ENCODE measurements around the gene ZNF76. TPM values are rescaled to one million over a fixed set of nuclear protein-coding genes. Genes with fewer than 3 reads are reported as not detected.

The ZNF76 gene
- total and polyA plus RNA-seq, 2 of the 13 experiments (the other 11 are each of a cell fraction or from before 2014, with no cell fraction given), result 13.2 to 26.4 TPM

GRCh38 chr6:35259194-35259947 is at the start of gene ZNF76 (continued):
- TF ChIP-seq, protein P1, sequence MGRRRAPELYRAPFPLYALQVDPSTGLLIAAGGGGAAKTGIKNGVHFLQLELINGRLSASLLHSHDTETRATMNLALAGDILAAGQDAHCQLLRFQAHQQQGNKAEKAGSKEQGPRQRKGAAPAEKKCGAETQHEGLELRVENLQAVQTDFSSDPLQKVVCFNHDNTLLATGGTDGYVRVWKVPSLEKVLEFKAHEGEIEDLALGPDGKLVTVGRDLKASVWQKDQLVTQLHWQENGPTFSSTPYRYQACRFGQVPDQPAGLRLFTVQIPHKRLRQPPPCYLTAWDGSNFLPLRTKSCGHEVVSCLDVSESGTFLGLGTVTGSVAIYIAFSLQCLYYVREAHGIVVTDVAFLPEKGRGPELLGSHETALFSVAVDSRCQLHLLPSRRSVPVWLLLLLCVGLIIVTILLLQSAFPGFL (CRISPR knock-in tag; IDR thresholded peaks at IDR 0.05), result no peak
- TF ChIP-seq ZFP36L1 (CRISPR knock-in tag; IDR thresholded peaks at IDR 0.05), result peak; percentile 98
- TF ChIP-seq, protein P2, sequence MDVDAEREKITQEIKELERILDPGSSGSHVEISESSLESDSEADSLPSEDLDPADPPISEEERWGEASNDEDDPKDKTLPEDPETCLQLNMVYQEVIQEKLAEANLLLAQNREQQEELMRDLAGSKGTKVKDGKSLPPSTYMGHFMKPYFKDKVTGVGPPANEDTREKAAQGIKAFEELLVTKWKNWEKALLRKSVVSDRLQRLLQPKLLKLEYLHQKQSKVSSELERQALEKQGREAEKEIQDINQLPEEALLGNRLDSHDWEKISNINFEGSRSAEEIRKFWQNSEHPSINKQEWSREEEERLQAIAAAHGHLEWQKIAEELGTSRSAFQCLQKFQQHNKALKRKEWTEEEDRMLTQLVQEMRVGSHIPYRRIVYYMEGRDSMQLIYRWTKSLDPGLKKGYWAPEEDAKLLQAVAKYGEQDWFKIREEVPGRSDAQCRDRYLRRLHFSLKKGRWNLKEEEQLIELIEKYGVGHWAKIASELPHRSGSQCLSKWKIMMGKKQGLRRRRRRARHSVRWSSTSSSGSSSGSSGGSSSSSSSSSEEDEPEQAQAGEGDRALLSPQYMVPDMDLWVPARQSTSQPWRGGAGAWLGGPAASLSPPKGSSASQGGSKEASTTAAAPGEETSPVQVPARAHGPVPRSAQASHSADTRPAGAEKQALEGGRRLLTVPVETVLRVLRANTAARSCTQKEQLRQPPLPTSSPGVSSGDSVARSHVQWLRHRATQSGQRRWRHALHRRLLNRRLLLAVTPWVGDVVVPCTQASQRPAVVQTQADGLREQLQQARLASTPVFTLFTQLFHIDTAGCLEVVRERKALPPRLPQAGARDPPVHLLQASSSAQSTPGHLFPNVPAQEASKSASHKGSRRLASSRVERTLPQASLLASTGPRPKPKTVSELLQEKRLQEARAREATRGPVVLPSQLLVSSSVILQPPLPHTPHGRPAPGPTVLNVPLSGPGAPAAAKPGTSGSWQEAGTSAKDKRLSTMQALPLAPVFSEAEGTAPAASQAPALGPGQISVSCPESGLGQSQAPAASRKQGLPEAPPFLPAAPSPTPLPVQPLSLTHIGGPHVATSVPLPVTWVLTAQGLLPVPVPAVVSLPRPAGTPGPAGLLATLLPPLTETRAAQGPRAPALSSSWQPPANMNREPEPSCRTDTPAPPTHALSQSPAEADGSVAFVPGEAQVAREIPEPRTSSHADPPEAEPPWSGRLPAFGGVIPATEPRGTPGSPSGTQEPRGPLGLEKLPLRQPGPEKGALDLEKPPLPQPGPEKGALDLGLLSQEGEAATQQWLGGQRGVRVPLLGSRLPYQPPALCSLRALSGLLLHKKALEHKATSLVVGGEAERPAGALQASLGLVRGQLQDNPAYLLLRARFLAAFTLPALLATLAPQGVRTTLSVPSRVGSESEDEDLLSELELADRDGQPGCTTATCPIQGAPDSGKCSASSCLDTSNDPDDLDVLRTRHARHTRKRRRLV (CRISPR knock-in tag; IDR thresholded peaks at IDR 0.05), result no peak
- TF ChIP-seq, protein P3, sequence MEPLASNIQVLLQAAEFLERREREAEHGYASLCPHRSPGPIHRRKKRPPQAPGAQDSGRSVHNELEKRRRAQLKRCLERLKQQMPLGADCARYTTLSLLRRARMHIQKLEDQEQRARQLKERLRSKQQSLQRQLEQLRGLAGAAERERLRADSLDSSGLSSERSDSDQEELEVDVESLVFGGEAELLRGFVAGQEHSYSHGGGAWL (CRISPR knock-in tag; IDR thresholded peaks at IDR 0.05), result peak; percentile 85
- peak; percentile 74; the same call in 1 of the 2 replicates for TF ChIP-seq ZNF792 (CRISPR knock-in tag; IDR thresholded peaks at IDR 0.05)
- peak; percentile 86; the same call in 1 of the 2 replicates for TF ChIP-seq DNMT3B (CRISPR knock-in tag; conservative IDR thresholded peaks at IDR 0.05)
- no peak for TF ChIP-seq SRSF9 (IDR thresholded peaks at IDR 0.05; ENCODE audit: borderline replicate concordance, insufficient read depth, low read depth, low read length, poor library complexity, severe bottlenecking)
- TF ChIP-seq CENPX (CRISPR knock-in tag; IDR thresholded peaks at IDR 0.05), result no peak
- TF ChIP-seq, protein P4, sequence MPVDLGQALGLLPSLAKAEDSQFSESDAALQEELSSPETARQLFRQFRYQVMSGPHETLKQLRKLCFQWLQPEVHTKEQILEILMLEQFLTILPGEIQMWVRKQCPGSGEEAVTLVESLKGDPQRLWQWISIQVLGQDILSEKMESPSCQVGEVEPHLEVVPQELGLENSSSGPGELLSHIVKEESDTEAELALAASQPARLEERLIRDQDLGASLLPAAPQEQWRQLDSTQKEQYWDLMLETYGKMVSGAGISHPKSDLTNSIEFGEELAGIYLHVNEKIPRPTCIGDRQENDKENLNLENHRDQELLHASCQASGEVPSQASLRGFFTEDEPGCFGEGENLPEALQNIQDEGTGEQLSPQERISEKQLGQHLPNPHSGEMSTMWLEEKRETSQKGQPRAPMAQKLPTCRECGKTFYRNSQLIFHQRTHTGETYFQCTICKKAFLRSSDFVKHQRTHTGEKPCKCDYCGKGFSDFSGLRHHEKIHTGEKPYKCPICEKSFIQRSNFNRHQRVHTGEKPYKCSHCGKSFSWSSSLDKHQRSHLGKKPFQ (CRISPR knock-in tag; IDR thresholded peaks at IDR 0.05; ENCODE audit: insufficient replicate concordance), result peak; percentile 88
- TF ChIP-seq ZNF841 (CRISPR knock-in tag; IDR thresholded peaks at IDR 0.05; ENCODE audit: borderline replicate concordance), result no peak; the same call in 1 of the 2 replicates
- TF ChIP-seq, protein P5, sequence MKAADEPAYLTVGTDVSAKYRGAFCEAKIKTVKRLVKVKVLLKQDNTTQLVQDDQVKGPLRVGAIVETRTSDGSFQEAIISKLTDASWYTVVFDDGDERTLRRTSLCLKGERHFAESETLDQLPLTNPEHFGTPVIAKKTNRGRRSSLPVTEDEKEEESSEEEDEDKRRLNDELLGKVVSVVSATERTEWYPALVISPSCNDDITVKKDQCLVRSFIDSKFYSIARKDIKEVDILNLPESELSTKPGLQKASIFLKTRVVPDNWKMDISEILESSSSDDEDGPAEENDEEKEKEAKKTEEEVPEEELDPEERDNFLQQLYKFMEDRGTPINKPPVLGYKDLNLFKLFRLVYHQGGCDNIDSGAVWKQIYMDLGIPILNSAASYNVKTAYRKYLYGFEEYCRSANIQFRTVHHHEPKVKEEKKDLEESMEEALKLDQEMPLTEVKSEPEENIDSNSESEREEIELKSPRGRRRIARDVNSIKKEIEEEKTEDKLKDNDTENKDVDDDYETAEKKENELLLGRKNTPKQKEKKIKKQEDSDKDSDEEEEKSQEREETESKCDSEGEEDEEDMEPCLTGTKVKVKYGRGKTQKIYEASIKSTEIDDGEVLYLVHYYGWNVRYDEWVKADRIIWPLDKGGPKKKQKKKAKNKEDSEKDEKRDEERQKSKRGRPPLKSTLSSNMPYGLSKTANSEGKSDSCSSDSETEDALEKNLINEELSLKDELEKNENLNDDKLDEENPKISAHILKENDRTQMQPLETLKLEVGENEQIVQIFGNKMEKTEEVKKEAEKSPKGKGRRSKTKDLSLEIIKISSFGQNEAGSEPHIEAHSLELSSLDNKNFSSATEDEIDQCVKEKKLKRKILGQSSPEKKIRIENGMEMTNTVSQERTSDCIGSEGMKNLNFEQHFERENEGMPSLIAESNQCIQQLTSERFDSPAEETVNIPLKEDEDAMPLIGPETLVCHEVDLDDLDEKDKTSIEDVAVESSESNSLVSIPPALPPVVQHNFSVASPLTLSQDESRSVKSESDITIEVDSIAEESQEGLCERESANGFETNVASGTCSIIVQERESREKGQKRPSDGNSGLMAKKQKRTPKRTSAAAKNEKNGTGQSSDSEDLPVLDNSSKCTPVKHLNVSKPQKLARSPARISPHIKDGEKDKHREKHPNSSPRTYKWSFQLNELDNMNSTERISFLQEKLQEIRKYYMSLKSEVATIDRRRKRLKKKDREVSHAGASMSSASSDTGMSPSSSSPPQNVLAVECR (CRISPR knock-in tag; IDR thresholded peaks at IDR 0.05; ENCODE audit: borderline replicate concordance), result peak; percentile 99
- TF ChIP-seq ZSCAN9 (CRISPR knock-in tag; IDR thresholded peaks at IDR 0.05; ENCODE audit: borderline replicate concordance), result peak; percentile 70; the same call in 1 of the 2 replicates
- TF ChIP-seq ZEB1 (IDR thresholded peaks at IDR 0.05; ENCODE audit: insufficient replicate concordance, low read depth), result peak; percentile 83
- TF ChIP-seq ZNF337 (CRISPR knock-in tag; IDR thresholded peaks at IDR 0.05; ENCODE audit: borderline replicate concordance, low read depth), result peak; percentile 97
- TF ChIP-seq FOXK1 (CRISPR knock-in tag; IDR thresholded peaks at IDR 0.05; ENCODE audit: borderline replicate concordance, low read depth), result peak; percentile 87
